Inferior parietal cortex (tissue), 1 donor: Measurements from ENCODE around the gene TLDC2.

Experiments used
- DNase-seq: peaks from one replicate; pipeline ENCODE4 v3.0.0-alpha.2; 2016; ENCODE audit errors: extremely low spot score

The TLDC2 gene

GRCh38 chr20:36849333-36850065 lies 26.4 kb upstream of the TLDC2 start:
- DNase-seq: no peak

GRCh38 chr20:36850759-36851158 lies 25.2 kb upstream of the TLDC2 start:
- no peak for DNase-seq

DNA sequence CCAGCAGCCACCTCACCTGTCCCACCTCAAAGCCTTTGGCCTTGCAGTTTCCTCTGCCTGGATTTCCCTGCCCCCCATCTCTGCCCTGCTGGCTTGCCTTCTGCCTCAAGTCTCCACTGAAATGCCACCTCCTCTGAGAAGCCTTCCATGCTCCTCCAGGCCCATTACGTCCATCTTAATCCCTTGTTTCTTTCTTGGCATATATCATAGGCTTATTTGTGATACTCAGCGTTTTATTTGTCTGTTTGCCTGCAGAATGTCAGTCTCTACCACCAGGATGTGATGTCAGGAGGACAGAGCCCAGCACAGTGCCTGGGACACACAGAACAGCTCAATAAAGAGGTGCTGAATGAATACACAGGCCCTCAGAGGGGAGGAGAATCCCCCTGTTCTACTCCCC lies 24.4 kb upstream of the TLDC2 start:
- no peak for DNase-seq

GRCh38 chr20:36852187-36852586 lies 23.8 kb upstream of the TLDC2 start:
- no peak for DNase-seq

- no peak for DNase-seq
Observed at GRCh38 chr20:36854348-36855240, 21.3 kb upstream of the TLDC2 start.

DNA sequence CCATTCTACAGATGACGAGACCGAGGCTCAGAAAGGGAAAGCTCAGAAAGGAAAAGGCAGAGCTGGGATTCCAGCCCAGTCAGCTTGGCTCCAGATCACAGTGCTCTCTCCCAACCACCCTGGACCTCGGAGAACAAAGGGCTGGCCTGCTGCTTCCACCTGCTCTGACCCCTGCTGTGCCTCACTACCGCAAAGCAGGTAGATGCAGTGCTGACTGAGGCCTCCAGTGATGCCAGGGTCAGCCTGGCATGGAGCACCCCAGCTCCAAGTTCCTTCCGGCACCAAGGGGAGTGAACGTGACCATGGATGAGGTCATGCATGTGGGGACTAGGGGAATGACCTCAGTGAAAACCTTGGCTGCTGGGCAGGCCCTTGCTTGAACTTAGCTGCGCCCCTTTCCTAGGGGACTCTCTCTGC lies 20.7 kb upstream of the TLDC2 start:
- no peak for DNase-seq

DNA sequence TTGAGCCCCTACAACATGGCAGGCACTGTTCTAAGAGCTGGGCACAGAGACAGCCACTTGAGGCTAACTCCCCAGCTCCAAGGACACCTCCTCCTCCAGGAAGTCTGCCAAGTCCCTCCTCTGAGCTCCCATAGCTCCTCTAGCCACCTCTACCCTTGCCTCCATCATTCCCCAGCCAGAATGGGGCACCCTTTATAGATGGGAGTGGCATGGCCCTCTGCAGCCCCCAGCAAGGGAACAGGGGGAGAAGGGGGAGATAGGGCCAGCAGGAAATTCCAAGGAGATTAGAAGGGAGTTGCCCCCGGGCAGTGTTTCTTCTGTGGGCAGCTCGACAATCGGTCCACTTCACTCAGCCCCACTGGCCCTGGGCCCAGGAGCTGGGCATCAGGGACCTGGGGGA lies 19.7 kb upstream of the TLDC2 start:
- DNase-seq: no peak

- DNase-seq: no peak
Observed at GRCh38 chr20:36856691-36857635, 19.0 kb upstream of the TLDC2 start.

DNA sequence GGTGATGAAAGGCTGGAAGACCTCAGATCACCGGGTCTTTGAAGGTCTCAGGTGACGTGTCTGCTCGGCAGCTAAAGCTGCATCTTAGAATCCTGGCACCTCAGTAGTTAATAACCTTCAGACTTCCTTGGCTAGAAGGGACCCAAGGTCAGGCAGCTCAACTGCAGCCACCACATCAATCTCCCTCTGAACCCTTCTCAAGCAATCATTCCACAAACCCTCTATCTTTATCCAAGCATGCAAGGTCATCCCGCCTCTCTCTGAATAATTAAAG lies 16.7 kb upstream of the TLDC2 start:
- DNase-seq: no peak

GRCh38 chr20:36859700-36860330 lies 16.1 kb upstream of the TLDC2 start:
- no peak for DNase-seq

- no peak for DNase-seq
Observed at GRCh38 chr20:36860339-36860738, 15.6 kb upstream of the TLDC2 start.

GRCh38 chr20:36860811-36861624 lies 14.9 kb upstream of the TLDC2 start:
- DNase-seq: no peak

- no peak for DNase-seq
Observed at GRCh38 chr20:36861625-36861874, 14.4 kb upstream of the TLDC2 start.

GRCh38 chr20:36861875-36862801 lies 13.8 kb upstream of the TLDC2 start:
- DNase-seq: peak; percentile 86

- no peak for DNase-seq
Observed at GRCh38 chr20:36862857-36863668, 12.9 kb upstream of the TLDC2 start.

DNA sequence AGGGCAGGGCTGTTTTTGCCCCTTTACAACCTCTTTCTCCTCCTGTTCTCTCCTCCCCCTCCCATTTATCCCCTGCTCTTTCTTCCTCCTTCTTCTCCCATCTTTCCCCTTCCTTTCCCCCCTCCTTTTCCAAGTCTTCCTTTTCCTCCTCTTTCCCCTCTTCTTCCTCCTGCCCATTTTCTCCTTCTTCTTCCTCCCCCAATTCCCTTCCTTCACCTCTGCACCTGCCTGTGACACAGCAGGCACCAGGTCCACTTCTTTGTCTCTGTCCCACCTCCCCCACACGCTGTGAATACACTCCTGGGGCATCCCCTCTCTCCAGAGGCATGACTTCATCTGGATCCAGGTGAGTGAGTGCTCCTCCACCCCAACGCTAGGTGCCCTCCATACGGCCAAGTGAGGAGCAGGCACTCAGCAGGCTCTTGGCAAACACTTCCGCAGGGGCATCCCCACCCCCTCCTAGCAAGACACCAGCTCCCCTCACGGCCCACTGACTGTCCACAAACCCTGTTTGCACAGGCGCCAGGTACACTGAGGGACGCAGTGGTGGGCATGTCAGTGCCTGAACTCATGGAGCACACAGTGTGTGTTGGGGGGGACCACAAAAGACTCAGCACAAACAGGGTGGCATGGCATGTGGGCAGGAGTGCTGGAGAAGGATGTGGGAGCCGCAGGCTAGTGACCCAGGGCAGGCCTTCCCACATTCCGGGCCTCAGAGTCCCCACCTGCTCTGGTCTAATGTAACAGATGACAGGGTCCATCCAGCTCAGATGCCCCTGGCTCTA lies 10.7 kb upstream of the TLDC2 start:
- DNase-seq: no peak

DNA sequence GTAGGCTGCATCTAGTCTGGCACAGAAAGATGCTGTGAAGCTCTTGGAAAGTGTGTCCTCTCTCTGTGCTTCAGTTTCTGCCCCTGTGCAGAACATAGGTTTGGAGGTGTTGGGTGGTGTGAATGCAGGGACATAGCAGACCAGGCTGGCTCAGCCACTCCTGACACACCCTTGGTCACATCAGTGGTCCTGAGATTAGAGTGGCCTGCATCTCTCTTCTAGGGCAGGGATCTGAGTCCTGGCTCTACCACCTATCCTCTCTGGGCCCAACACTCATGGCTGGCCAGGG lies 10.1 kb upstream of the TLDC2 start:
- DNase-seq: no peak

GRCh38 chr20:36866164-36866563 lies 9.8 kb upstream of the TLDC2 start:
- DNase-seq: no peak
